Retinal pigment epithelial cell (primary cell): Measurements from ENCODE around the gene ENDOV.
"Not testable (repeated sequence)": the region's sequence is repeated elsewhere in the genome, so short reads cannot be mapped to it uniquely, and the experiment has no call there.

Experiments used
- DNase-seq: peaks from one replicate; pipeline ENCODE4 v3.0.0-alpha.2; 2010; ENCODE audit warnings: low read depth
- H3K4me3 ChIP-seq: 2 replicates; pipeline ENCODE4 v1.5.1; 2011; ENCODE audit warnings: mild to moderate bottlenecking, low read length, control low read depth, moderate library complexity
- TF ChIP-seq, protein P1 (sequence below): conservative IDR thresholded peaks from 2 replicates; pipeline ENCODE4 v1.5.1; 2011; ENCODE audit warnings: low read depth, low read length, control low read depth, inconsistent platforms

The ENDOV gene

DNA sequence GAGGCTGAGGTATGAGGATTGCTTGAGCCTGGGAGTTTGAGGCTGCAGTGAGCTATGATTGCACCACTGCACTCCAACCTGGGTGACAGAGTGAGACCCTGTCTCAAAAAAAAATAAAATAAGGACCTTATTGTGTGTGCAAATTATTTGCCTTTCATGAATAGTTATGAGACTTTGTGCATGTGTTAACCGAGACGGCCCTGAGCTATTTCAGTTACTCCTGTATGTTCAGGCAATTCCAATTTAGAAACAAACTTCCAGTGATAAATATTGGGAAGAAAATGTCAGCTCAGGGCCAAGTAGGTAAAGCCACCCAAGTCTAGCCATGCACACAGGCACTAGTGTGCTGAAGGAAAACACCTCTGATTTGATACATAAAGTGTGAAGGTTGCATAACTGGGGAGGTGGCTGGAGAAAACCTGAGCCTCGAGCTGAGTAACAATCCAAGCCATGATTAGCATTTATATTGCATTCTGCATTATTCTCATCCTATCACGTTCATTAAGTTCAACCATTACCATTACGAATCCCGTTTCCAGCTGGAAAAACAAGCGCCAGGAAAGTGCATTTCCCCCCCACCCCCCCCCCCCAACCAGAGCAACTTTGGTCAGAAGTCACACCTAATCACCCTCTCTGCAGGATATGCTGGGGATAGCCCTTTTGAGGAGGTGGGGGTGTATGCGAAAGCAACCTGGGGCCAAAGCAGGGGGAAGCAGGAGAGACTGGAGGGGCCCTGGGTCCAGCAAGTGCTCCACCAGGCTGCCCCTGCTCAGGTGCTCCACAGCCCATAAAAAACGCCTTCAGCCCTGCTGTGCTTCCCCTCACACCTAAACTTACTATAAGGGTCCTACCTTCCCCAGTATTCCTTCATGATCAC lies 18.6 kb upstream of the ENDOV start:
- TF ChIP-seq, protein P1, sequence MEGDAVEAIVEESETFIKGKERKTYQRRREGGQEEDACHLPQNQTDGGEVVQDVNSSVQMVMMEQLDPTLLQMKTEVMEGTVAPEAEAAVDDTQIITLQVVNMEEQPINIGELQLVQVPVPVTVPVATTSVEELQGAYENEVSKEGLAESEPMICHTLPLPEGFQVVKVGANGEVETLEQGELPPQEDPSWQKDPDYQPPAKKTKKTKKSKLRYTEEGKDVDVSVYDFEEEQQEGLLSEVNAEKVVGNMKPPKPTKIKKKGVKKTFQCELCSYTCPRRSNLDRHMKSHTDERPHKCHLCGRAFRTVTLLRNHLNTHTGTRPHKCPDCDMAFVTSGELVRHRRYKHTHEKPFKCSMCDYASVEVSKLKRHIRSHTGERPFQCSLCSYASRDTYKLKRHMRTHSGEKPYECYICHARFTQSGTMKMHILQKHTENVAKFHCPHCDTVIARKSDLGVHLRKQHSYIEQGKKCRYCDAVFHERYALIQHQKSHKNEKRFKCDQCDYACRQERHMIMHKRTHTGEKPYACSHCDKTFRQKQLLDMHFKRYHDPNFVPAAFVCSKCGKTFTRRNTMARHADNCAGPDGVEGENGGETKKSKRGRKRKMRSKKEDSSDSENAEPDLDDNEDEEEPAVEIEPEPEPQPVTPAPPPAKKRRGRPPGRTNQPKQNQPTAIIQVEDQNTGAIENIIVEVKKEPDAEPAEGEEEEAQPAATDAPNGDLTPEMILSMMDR, result no peak
- H3K4me3 ChIP-seq, result no peak overlapping the region
- no peak for DNase-seq

- H3K4me3 ChIP-seq, result no peak overlapping the region
- DNase-seq, result no peak
- TF ChIP-seq, protein P1, result no peak
These were observed 18.0 kb upstream of the ENDOV start for GRCh38 chr17:80397034-80397387.

GRCh38 chr17:80397686-80398085 lies 17.3 kb upstream of the ENDOV start:
- no peak overlapping the region for H3K4me3 ChIP-seq
- DNase-seq, result no peak
- TF ChIP-seq, protein P1, result no peak

DNA sequence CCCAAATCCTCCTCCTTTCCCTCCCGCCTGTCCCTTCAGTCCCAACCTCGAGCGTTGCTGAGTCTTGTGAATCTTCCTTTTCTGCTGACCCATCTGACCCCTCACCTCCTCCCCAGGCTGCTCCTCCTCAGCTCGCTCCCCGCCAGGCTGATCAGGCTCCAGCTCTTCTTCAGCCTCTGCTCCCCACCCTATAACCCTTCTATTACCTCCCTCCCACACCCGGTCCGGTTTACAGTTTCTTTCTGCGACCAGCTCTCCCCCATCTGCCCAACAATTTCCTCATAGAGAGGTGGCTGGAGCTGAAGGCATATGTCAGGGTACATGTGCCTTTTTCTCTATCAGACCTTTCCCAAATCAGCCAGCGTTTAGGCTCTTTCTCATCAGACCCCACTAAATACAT lies 13.9 kb upstream of the ENDOV start:
- H3K4me3 ChIP-seq, DNase-seq: not testable (repeated sequence)

DNA sequence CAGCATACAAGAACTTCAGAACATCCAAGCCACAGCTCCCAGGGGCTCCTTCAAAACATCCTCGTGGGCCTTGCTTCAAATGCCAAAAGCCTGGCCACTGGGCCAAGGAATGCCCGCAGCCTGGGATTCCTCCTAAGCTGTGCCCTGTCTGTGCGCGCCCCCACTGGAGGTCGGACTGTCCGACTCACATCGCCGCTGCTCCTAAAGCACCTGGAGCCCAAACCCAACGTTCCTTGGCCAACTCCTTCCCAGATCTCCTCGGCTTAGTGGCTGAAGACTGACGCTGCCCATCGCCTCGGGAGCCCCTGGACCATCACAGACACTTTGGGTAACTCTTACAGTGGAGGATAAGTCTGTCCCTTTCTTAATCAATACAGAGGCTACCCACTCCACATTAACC lies 12.9 kb upstream of the ENDOV start:
- DNase-seq, H3K4me3 ChIP-seq: not testable (repeated sequence)

- TF ChIP-seq, protein P1, result no peak
- DNase-seq, result no peak
- no peak overlapping the region for H3K4me3 ChIP-seq
These were observed 12.0 kb upstream of the ENDOV start for GRCh38 chr17:80402959-80403358.

DNA sequence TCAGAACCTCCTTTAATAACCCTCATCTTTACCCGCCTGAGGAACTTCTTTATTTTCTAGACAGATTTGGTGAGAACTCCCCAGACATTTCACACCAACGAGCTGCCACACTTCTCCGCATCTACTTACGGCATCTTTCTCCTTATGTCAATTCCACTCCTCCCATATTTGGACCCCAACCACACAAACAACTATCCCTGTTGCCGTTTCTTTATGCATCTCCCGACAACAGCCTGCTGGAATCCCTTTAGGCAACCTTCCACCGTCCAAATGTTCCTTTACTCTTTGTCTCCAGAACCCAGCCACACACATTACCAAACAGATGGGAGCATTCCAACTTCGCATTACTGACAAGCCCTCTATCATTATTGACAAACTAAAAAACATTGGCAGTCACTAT lies 8.8 kb upstream of the ENDOV start:
- no peak for DNase-seq
- TF ChIP-seq, protein P1, result no peak
- H3K4me3 ChIP-seq, result no peak overlapping the region

DNA sequence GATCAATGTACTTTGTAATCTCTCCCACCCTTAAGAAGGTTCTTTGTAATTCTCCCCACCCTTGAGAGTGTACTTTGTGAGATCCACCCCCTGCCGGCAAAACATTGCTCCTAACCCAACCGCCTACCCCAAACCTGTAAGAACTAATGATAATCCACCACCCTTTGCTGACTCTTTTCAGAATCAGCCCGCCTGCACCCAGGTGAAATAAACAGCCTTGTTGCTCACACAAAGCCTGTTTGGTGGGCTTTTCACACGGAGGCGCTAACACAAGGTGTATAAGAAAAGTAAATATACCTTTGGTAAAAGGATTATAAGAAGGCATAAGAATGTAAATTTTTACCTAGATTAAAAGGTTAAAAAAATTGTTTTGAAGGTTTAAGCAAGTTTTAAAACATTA lies 7.0 kb upstream of the ENDOV start:
- not testable (repeated sequence) for H3K4me3 ChIP-seq, DNase-seq

GRCh38 chr17:80408872-80409271 lies 6.1 kb upstream of the ENDOV start:
- DNase-seq, result no peak
- TF ChIP-seq, protein P1, result no peak

More at GRCh38 chr17:80408872-80409271, 6.1 kb upstream of the ENDOV start:
- H3K4me3 ChIP-seq, result no peak overlapping the region
